H9 (cell line): ENCODE results near the gene GPR107. TPM values are rescaled to one million over a fixed set of nuclear protein-coding genes. Genes with fewer than 3 reads are reported as not detected.

ENCODE experiments used
- DNase-seq: peaks from one replicate; pipeline ENCODE4 v3.0.0-alpha.2; 2017
- H2AFZ ChIP-seq: one replicate; pipeline ENCODE4 v1.6.1; 2013; ENCODE audit warnings: mild to moderate bottlenecking, low read length, control low read depth, moderate library complexity
- H2AK5ac ChIP-seq: 2 replicates; pipeline ENCODE4 v1.6.1; 2013; ENCODE audit warnings: low read length, control low read depth, mixed read lengths; ENCODE audit not compliant: insufficient read length
- H2BK120ac ChIP-seq: one replicate; pipeline ENCODE4 v1.6.1; 2013; ENCODE audit warnings: low read depth, mild to moderate bottlenecking, low read length, control low read depth, inconsistent platforms; ENCODE audit not compliant: poor library complexity, severe bottlenecking
- H2BK12ac ChIP-seq: 2 replicates; pipeline ENCODE4 v1.6.1; 2013; ENCODE audit warnings: low read length, control low read depth, mixed read lengths, low read depth; ENCODE audit not compliant: insufficient read length
- H2BK15ac ChIP-seq: 2 replicates; pipeline ENCODE4 v1.6.1; 2013; ENCODE audit warnings: low read depth, low read length, control low read depth
- H2BK20ac ChIP-seq: one replicate; pipeline ENCODE4 v1.6.1; 2013; ENCODE audit warnings: low read depth, mild to moderate bottlenecking, low read length, control low read depth, inconsistent platforms; ENCODE audit not compliant: poor library complexity, severe bottlenecking
- H2BK5ac ChIP-seq: 2 replicates; pipeline ENCODE4 v1.6.1; 2013; ENCODE audit warnings: low read length, control low read depth, mixed read lengths; ENCODE audit not compliant: insufficient read length
- H3K14ac ChIP-seq: 2 replicates; pipeline ENCODE4 v1.6.1; 2013; ENCODE audit warnings: low read length, control low read depth; ENCODE audit not compliant: insufficient read depth
- H3K18ac ChIP-seq: 2 replicates; pipeline ENCODE4 v1.6.1; 2013; ENCODE audit warnings: low read depth, mild to moderate bottlenecking, mixed read lengths, low read length, control low read depth; ENCODE audit not compliant: insufficient read length
- H3K23ac ChIP-seq: 2 replicates; pipeline ENCODE4 v1.6.1; 2013; ENCODE audit warnings: low read length, control low read depth, mixed read lengths, low read depth; ENCODE audit not compliant: insufficient read length
- H3K23me2 ChIP-seq: 2 replicates; pipeline ENCODE4 v1.6.1; 2013; ENCODE audit warnings: low read depth, mild to moderate bottlenecking, mixed read lengths, low read length, control low read depth; ENCODE audit not compliant: insufficient read length, poor library complexity, severe bottlenecking
- H3K27ac ChIP-seq: 2 replicates; pipeline ENCODE4 v1.5.1; 2013; ENCODE audit warnings: low read length, control low read depth, mixed read lengths, low read depth; ENCODE audit not compliant: insufficient read length
- H3K27me3 ChIP-seq: 2 replicates; pipeline ENCODE4 v1.6.1; 2013; ENCODE audit warnings: low read length, control low read depth, inconsistent platforms; ENCODE audit not compliant: insufficient read depth
- H3K4ac ChIP-seq: 2 replicates; pipeline ENCODE4 v1.6.1; 2013; ENCODE audit warnings: low read depth, mild to moderate bottlenecking, control low read depth, inconsistent platforms, low read length, moderate library complexity
- H3K4me1 ChIP-seq: 2 replicates; pipeline ENCODE4 v1.6.1; 2013; ENCODE audit warnings: low read length, control low read depth, inconsistent platforms; ENCODE audit not compliant: insufficient read depth
- H3K4me2 ChIP-seq: 2 replicates; pipeline ENCODE4 v1.6.1; 2013; ENCODE audit warnings: low read length, control low read depth, mixed read lengths; ENCODE audit not compliant: insufficient read length, insufficient read depth
- H3K56ac ChIP-seq: 2 replicates; pipeline ENCODE4 v1.6.1; 2013; ENCODE audit warnings: low read depth, mild to moderate bottlenecking, mixed read lengths, low read length, control low read depth; ENCODE audit not compliant: insufficient read length
- H3K79me1 ChIP-seq: 2 replicates; pipeline ENCODE4 v1.6.1; 2013; ENCODE audit warnings: low read depth, mild to moderate bottlenecking, moderate library complexity, low read length, control low read depth, inconsistent platforms; ENCODE audit not compliant: insufficient read depth, poor library complexity, severe bottlenecking
- H3K79me2 ChIP-seq: 2 replicates; pipeline ENCODE4 v1.6.1; 2013; ENCODE audit warnings: low read length, control low read depth, inconsistent platforms; ENCODE audit not compliant: insufficient read depth
- H3K9ac ChIP-seq: 2 replicates; pipeline ENCODE4 v1.6.1; 2013; ENCODE audit warnings: low read length, control low read depth, mixed read lengths; ENCODE audit not compliant: insufficient read length; ENCODE audit errors: extremely low read depth
- H3K9me3 ChIP-seq: one replicate; pipeline ENCODE4 v1.6.1; 2013; ENCODE audit warnings: low read depth, low read length, inconsistent platforms; ENCODE audit not compliant: control insufficient read depth
- H3T11ph ChIP-seq: one replicate; pipeline ENCODE4 v1.6.1; 2013; ENCODE audit warnings: mild to moderate bottlenecking, low read length, control low read depth, inconsistent platforms
- H4K20me1 ChIP-seq: one replicate; pipeline ENCODE4 v1.6.1; 2013; ENCODE audit not compliant: control insufficient read depth, insufficient read length, insufficient read depth
- H4K5ac ChIP-seq: 2 replicates; pipeline ENCODE4 v1.6.1; 2013; ENCODE audit warnings: low read depth, mild to moderate bottlenecking, mixed read lengths, low read length, control low read depth; ENCODE audit not compliant: insufficient read length
- H4K8ac ChIP-seq: replicated peaks from 2 replicates; pipeline ENCODE4 v1.6.1; 2013; ENCODE audit warnings: low read length, control low read depth, mixed read lengths, low read depth; ENCODE audit not compliant: insufficient read length
- H4K91ac ChIP-seq: 2 replicates; pipeline ENCODE4 v1.6.1; 2013; ENCODE audit warnings: low read depth, mild to moderate bottlenecking, moderate library complexity, mixed read lengths, low read length, control low read depth; ENCODE audit not compliant: insufficient read length
- H3K27ac Mint-ChIP-seq, 3 experiments: 2 replicates in 2 of 3; 3 replicates in 1 of 3; pipeline ENCODE4 v1.8.0; 2020 to 2021; ENCODE audit warnings: mixed read lengths in 3 of 3, mild to moderate bottlenecking in 1 of 3, moderate library complexity in 1 of 3
- H3K27me3 Mint-ChIP-seq: 2 replicates; pipeline ENCODE4 v1.8.0; 2021; ENCODE audit warnings: low read depth, mild to moderate bottlenecking, moderate library complexity, mixed read lengths
- H3K36me3 Mint-ChIP-seq, 3 experiments: 2 replicates in 2 of 3; 3 replicates in 1 of 3; pipeline ENCODE4 v1.8.0; 2020 to 2021; ENCODE audit warnings: low read depth in 3 of 3, mixed read lengths in 3 of 3; ENCODE audit not compliant: insufficient read depth in 1 of 3
- H3K4me1 Mint-ChIP-seq, 2 experiments: 2 replicates each; pipeline ENCODE4 v1.8.0; 2020; ENCODE audit warnings: mixed read lengths in 2 of 2
- H3K4me3 Mint-ChIP-seq, 2 experiments: 2 replicates in 1 of 2; 3 replicates in 1 of 2; pipeline ENCODE4 v1.8.0; 2020 to 2021; ENCODE audit warnings: mild to moderate bottlenecking in 2 of 2, mixed read lengths in 2 of 2, moderate library complexity in 1 of 2
- H3K9me3 Mint-ChIP-seq, 2 experiments: 2 replicates in 1 of 2; 3 replicates in 1 of 2; pipeline ENCODE4 v1.8.0; 2020; ENCODE audit warnings: mild to moderate bottlenecking in 2 of 2, mixed read lengths in 2 of 2, moderate library complexity in 1 of 2
- CTCF ChIP-seq: fragments of 200-600 bp; sonication (generic); conservative IDR thresholded peaks from 3 replicates; pipeline ENCODE4 v1.8.0; 2021; ENCODE audit warnings: antibody characterized with exemption, mild to moderate bottlenecking
- WGBS: extraction: QIAGEN DNeasy Blood & Tissue Kit; methylation state at CpG from one replicate; pipeline ENCODE4 v1.1.7; 2013; ENCODE audit warnings: missing lambda C conversion rate, low lambda C conversion rate, mixed read lengths; ENCODE audit not compliant: insufficient read length; ENCODE audit errors: extremely low coverage; 5-methylcytosine and 5-hydroxymethylcytosine counted together
- total RNA-seq: library from RNA; stranded (reverse); gene quantifications from 2 replicates; pipeline ENCODE4 v1.2.1, GENCODE V29; 2021

GPR107 gene
- total RNA-seq, 1 experiment from 2014 or later, result 38.0 TPM

DNA sequence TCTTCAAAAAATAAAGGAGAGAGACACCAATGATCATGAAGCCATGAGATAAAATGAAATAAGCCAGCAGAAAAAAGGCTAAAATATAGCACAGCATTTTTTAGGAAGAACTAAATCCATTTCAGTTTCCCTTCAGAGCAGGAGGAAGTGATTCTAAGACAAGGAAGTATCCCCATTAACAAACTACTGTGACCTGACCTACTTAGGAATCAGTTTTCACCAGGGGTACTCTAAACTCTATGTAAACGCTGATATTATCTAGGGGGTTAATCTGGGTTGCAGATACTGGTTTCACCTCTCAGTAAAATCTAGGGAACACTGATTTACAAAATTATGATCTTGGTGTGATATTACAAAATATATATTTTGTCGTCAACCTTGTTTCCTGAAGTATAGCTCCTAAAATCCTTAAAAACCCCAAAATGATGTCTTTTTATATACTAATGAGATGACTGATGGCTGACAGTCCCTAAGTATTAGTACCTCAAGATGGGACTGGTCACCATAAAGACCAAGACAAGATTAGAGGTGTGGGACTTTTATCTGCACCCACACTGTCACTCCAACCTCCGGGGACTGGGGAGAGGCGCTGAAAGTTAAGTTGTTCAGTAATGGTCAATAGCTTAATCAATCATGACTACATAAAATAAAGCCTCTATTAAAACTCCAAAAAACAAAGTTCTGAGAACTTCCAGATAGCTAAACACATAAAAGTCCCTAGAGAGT lies 7.8 kb upstream of the GPR107 start:
- Histone ChIP-seq H3K4me2 (no peak overlapping the region), H3K9ac (no peak overlapping the region), H3T11ph (no peak overlapping the region), H3K79me1 (no peaks in the 10 kb centered on the region), H4K8ac (no peak overlapping the region), H4K91ac (no peak overlapping the region), H3K14ac (no peak overlapping the region), H3K9me3 (no peaks in the 10 kb centered on the region), H3K23me2 (peaks cover 14% of the 10 kb centered on the region), H3K18ac (no peak overlapping the region), H2BK20ac (no peak overlapping the region), H3K27ac (no peak overlapping the region), H3K79me2 (no peaks in the 10 kb centered on the region), H4K5ac (no peak overlapping the region), H2BK5ac (no peak overlapping the region), H3K4ac (no peak overlapping the region), H3K56ac (no peak overlapping the region), H3K27me3 (no peaks in the 10 kb centered on the region; the same call in 1 of the 2 replicates), H4K20me1 (no peaks in the 10 kb centered on the region), H2BK12ac (no peak overlapping the region), H2AK5ac (no peak overlapping the region), H2AFZ (no peak overlapping the region), H2BK15ac (no peak overlapping the region), H3K4me1 (no peaks in the 10 kb centered on the region; the same call in 1 of the 2 replicates), H2BK120ac (no peak overlapping the region), H3K23ac (no peak overlapping the region)
- Mint-ChIP-seq H3K36me3 (peaks cover 0 to 5% (median 2%) of the 10 kb centered on the region in 3 experiments; a peak in 2 of 7 replicates), H3K27ac (no peak overlapping the region), H3K4me3 (no peak overlapping the region), H3K4me1 (peaks cover 18 to 36% of the 10 kb centered on the region in 2 experiments), H3K9me3 (peaks cover 2 to 3% of the 10 kb centered on the region in 2 experiments; a peak in 3 of 5 replicates), H3K27me3 (peaks cover 28% of the 10 kb centered on the region)
- no peak for TF ChIP-seq CTCF
- no peak for DNase-seq
- WGBS, result no CpG with 5 or more reads among the region's 4 CpGs
